Right lobe of liver (tissue), 4 donors: Measurements from ENCODE around the gene FOXI1.

Source experiments
- CTCF ChIP-seq, 4 donors: fragments of 200-600 bp in 3 of 4; fragments of 450-650 bp in 1 of 4; IDR thresholded peaks; one replicate each; pipeline versions ENCODE4 v1.5.1 to v1.8.0; 2016 to 2022; ENCODE audit warnings: antibody characterized with exemption in 4 of 4, mild to moderate bottlenecking in 2 of 4
- POLR2A ChIP-seq: fragments of 450-650 bp; IDR thresholded peaks from one replicate; pipeline ENCODE4 v1.6.1; 2017; ENCODE audit warnings: antibody characterized with exemption, mild to moderate bottlenecking
- donor health status: DM: no; HTN: no; CAD: no.
- donor health status: DM: no; HTN: no; CAD: no.
- donor health status: DM: no; HTN: yes; CAD: no.

GRCh38 chr5:170076739-170077138, 29.0 kb upstream of the FOXI1 start:
- TF ChIP-seq CTCF (IDR thresholded peaks at IDR 0.05) (no peak), POLR2A (no peak)
